Stimulated activated CD8-positive, alpha-beta memory T cell treated with anti-CD3 and anti-CD28 coated beads, Interleukin-7, amount 100 ng/mL, for 4 hours (primary cell): ENCODE data around the gene DUSP9.

Experiments
- DNase-seq, 2 donors: peaks; one replicate each; pipeline ENCODE4 v3.0.0-alpha.2; 2020; ENCODE audit warnings: low read depth in 2 of 2

The DUSP9 gene

GRCh38 chrX:153621949-153622598, 24.9 kb upstream of the DUSP9 start:
- DNase-seq: no peak

DNA sequence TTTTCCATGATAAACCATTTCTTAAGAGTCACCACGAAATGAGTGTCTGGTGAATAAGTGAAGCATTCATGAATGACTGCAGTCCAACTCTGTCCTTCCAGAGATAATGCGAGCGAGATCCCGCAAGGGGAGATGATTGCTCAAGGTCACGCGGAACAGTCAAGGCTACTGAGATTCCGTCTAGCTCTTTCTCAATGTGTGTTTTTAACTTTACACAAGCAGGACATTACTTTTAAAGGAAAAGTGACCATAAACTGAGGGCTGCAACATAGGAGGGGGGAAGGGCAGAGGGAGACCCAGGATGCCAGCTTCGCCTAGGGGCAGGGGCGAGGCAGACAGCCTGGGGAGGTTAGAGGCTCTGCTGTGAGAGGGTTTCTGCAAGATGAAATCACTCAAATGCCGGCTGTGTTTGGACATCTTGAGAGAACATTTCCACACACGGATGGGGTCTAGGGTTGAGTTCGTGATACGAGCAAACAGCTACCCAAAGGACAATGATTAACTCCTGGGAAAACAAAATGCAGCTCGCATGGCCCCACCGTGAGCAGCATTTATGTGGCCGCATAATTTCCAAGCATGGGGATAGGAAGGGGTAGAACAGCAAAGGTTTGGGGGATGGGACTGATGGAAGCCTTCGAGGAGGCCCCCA, 24.2 kb upstream of the DUSP9 start:
- no peak for DNase-seq

DNA sequence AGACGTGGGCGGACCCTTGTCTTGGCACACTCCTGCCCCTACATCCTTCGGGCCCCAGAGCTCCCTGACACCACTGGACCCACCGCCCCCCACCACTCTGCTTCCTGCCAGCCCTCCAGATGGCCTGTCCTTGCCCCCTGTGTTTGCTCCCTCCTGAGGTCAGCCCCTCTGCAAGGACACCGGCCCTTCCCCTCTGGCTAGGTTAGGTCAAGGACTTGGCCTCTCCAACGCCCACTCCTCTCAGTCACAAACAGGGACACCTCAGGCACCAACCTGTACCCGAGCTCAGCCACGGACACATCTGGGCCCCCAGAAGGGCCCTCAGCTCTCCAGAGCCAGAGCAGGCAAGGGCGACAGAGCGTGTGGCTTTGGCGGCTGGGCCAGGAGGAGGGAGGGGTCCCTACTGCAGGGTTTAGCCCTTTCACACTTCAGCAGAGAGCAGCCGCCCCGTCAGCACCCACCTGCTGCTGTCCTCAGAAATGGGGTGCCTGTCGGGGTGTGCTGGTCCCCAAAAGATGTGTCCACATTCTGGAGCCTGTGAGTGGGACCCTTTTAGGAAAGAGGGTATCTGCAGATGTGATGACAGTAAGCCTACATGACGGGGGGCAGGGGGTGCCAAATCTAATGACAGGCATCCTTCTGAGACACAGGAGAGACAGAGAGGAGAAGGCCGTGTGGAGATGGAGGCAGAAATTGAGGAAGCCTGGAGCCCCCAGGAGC, 23.5 kb upstream of the DUSP9 start:
- no peak for DNase-seq

DNA sequence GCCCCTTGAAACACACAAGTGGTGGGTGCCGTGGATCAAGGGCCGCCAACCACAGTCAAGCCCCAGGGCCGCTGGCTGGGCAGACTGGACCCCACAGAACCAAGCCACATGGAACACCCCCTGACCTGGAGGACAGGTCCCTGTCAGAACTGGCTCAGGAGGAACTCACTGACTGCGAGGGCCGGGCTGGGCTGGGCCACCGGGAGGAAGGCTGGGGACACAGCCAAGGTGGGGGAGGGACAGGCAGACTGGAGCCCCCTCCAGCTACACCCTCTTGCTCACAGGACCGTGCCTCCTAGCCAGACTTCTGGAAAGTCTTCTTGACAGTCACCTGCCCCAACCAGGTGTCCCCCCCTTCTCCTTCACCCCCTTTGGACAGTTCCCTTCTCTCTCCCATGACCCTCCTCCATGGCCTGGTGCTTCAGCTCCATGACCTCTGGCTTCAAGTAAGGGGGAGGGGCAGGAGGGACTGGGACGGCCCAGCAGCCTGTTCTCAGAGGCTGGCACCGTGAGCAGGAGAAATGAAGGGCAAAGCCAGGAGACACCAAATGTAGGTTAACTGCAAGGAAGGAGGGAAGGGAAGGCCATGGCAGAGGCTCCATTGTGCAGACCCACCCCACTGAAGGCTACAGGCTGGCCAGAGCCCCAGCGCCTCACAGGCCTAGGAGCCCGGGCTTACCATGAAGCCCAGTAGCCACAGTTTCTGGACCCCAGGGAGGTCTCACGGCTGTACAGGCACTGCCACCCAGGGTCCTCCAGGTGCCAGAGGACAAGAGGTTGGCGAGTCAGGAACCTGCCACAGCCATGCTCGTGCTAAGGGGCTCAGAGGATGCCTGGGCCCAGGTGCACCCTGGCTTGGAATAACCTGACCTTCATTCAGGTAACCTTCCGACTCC, 22.6 kb upstream of the DUSP9 start:
- DNase-seq: no peak

GRCh38 chrX:153625271-153626024, 21.6 kb upstream of the DUSP9 start:
- no peak for DNase-seq

- no peak for DNase-seq
These were observed 20.9 kb upstream of the DUSP9 start for GRCh38 chrX:153626025-153626633.

GRCh38 chrX:153626863-153627674, 19.9 kb upstream of the DUSP9 start:
- DNase-seq: no peak

DNA sequence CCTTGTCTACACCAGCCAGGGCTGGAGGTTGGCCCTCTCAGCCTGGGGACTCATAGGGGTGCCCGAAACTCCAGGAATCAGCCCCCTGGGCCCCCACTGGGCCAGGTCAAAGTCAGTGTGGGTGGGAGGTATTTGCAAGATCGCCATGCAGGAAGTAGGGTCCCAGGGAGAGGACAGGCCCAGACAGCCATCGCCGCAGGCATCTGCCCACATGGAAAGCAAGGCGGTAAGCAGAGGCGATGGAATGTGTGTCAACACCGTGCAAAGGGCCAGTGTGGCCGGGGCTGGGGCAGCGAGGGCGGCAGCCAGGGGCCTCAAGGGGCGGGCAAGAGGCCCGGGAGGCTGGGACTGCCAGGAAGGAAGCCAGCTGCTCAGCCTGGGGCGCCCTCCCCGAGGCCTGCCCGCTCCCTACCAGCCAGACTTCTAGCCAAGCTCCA, 19.3 kb upstream of the DUSP9 start:
- no peak for DNase-seq

- DNase-seq: no peak
These were observed 18.9 kb upstream of the DUSP9 start for GRCh38 chrX:153628129-153628528.

GRCh38 chrX:153628665-153629064, 18.3 kb upstream of the DUSP9 start:
- DNase-seq: no peak

GRCh38 chrX:153631346-153631745, 15.7 kb upstream of the DUSP9 start:
- DNase-seq: no peak

DNA sequence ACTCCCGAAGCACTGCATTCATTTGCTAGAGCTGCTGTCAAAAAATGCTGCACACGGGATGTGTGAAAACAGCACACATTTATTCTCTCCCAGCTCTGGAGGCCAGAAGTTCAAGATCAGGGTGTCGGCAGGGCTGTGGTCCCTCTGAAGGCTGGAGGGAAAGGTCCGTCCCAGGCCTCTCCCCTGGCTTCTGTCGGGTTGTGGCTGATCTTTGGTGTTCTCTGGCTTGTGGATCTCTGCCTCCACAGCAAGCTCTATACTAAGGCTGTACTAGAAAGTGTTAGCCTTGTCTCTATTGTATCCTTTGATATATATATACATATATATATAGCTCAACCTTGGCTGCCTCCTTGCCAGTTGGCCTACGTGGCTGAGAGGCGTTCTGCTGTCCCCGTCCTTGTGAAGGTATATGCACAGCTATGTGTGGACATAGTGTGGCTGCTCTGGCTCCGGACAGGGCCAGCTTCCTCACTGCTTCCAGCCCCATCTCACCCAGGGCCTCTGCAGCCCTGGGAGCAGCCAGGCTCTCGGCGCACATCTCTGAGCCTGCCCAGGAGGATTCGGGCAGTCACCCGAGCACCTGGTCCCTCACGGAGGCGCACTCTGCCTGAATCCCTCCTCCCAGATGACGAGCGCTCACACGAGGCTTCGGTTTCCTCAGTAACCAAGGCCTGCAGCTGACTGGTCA, 15.0 kb upstream of the DUSP9 start:
- DNase-seq: no peak

- DNase-seq: no peak
These were observed 14.4 kb upstream of the DUSP9 start for GRCh38 chrX:153632595-153632946.

DNA sequence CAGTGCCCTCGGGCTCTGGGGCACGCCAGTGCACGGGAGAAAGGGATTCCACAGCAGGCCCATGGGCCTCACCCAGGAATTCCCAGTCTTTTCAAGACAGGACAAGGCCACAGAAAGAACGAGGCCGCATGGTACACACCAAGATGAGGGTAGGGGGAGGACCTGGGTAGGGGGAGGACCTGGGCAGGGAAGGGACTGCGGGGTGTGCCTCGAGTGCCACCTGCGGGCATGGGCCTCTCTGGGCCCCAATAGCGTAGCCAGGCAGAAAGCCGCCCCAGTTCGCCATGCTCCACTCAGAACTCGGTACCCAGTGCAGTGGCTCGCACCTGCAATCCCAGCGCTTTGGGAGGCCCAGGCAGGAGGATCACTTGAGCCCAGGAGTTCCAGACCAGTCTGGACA, 14.0 kb upstream of the DUSP9 start:
- no peak for DNase-seq

DNA sequence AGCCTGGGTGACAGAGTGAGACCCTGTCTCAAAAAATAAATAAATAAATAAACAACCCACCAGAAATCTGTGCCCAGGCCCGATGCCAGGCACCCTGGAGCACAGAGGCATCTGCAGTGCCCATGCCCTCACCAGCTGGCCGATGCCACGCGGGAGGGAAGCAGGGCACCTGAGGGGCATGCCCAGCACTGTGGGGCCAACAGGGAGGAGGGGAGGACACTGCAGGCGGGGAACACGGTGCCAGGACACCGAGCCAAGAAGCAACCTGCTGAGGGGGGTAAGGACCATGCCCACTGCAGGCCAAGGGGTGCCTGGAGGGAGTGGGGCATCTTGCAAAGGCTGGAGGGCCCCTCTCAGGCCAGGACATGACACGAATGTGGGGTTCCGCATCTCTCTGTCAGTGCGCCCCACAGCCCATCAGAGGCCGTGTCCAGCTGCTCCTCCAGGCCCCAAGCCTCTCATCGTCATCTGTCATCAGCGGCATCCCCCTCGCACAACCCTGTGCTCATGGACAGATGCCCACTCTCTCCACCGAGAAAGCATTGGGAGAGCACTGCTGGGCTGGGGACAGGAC, 13.3 kb upstream of the DUSP9 start:
- no peak for DNase-seq

- no peak for DNase-seq
These were observed 12.8 kb upstream of the DUSP9 start for GRCh38 chrX:153634236-153634635.

DNA sequence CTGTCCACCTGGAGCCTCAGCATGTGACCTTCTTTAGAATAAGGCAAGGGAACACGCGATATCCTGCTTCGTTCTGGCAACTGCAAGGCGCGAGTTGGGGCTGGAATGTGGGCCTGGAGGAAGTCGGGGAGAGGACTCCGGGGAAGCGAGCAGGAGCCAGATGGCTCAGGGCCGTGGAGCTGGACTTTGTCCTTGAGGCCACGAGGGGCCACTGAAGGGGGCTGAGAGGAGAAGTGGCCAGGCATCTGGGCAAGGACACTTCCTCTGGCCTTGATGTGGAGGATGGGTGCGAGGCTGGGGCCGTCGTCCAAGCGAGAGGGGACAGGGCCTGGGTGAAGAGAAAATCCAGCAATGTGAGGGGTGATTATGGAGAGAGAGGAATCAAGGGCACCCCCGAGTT, 12.2 kb upstream of the DUSP9 start:
- DNase-seq: no peak

DNA sequence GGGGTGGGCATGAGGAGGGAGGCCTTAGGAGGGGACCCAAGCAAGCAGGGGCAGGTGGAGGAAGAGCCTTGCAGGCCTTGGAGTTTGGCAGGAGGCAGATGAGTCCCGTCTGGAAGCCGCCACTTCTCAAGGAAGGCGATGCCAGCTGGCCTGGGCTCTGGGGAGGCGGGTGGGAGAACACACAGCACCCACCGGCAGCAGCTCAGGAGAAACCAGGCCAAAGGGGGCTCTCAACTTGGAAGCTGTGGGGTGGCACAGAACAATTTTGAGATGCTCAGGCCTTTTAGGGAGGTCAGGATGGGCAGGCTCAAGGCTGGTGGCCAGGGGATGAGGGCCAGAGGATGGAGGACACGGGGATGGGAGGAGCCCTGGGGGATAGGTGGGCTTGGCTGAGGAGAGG, 11.6 kb upstream of the DUSP9 start:
- DNase-seq: no peak
